Adrenal gland (tissue), 12 donors: ENCODE data around the gene RAB10. TPM values are rescaled to one million over a fixed set of nuclear protein-coding genes. Genes with fewer than 3 reads are reported as not detected.

ENCODE experiments used
- DNase-seq, 7 donors: peaks; one replicate each; pipeline ENCODE4 v3.0.0-alpha.2; 2019 to 2020
- H3K27ac ChIP-seq, 5 donors: fragments of 200-600 bp; sonication (generic) in 4 of 5; 1 replicate in 3 of 5; 2 replicates in 2 of 5; pipeline versions ENCODE4 v1.5.1 to v1.8.0; 2016 to 2020; ENCODE audit warnings: mild to moderate bottlenecking in 1 of 5
- H3K27me3 ChIP-seq: fragments of 200-600 bp; 2 replicates; pipeline ENCODE4 v1.8.0; 2021
- H3K36me3 ChIP-seq, 2 donors: fragments of 200-600 bp; replicated peaks in 1 of 2; 1 replicate in 1 of 2; 2 replicates in 1 of 2; pipeline versions ENCODE4 v1.5.1 to v1.8.0; 2018 to 2022
- H3K4me1 ChIP-seq, 2 donors: fragments of 200-600 bp; replicated peaks in 1 of 2; 1 replicate in 1 of 2; 2 replicates in 1 of 2; pipeline versions ENCODE4 v1.5.1 to v1.8.0; 2018 to 2021
- H3K4me3 ChIP-seq, 4 donors: fragments of 200-600 bp; sonication (generic) in 3 of 4; one replicate each; pipeline ENCODE4 v1.5.1; 2016 to 2018
- H3K9me3 ChIP-seq, 3 donors: fragments of 200-600 bp; sonication (generic) in 1 of 3; replicated peaks in 1 of 3; 1 replicate in 2 of 3; 2 replicates in 1 of 3; pipeline versions ENCODE4 v1.5.1 to v1.8.0; 2016 to 2021
- POLR2A ChIP-seq, 2 donors: fragments of 450-650 bp; IDR thresholded peaks; one replicate each; pipeline ENCODE4 v1.6.1; 2017; ENCODE audit warnings: antibody characterized with exemption in 2 of 2, mild to moderate bottlenecking in 2 of 2, moderate library complexity in 1 of 2
- WGBS, 4 donors: extraction: QIAGEN DNeasy Blood & Tissue Kit in 2 of 4; methylation state at CpG; one replicate each; pipeline versions ENCODE4 v1.1.5 to v1.1.7; 2013 to 2017; 5-methylcytosine and 5-hydroxymethylcytosine counted together
- intact Hi-C, 2 donors: fragments of 100-400 bp; cut with DNase I; formaldehyde crosslinking; loops; one replicate each; pipeline versions ENCODE4 v1.14.1 to v1.15.0; 2022 to 2023
- polyA plus RNA-seq, 3 donors: library from polyadenylated mRNA; stranded (reverse); fragments of 200-250 nt in 2 of 3; fragments of 350-450 nt in 1 of 3; fragmentation: Illumina TruSeq in 1 of 3; extraction: RNeasy Lipid Tissue Mini Kit (QIAGEN cat#74804) in 1 of 3; gene quantifications; one replicate each; pipeline ENCODE4 v1.2.3, GENCODE V29; 2013 to 2014
- total RNA-seq, 9 donors: library from RNA; depleted of rRNA in 4 of 9; stranded (reverse); fragments of >200 nt in 4 of 9; fragments of 120-200 nt in 1 of 9; fragmentation: NEBNext Ultra II Directional in 1 of 9; extraction: Animal tissue kit (Norgen Biotek cat#: 25700) in 1 of 9; gene quantifications; one replicate each; pipeline versions ENCODE4 v1.1.0 to v1.2.4, GENCODE V29; 2013 to 2023
- TF ChIP-seq, protein P1 (sequence below), 6 experiments: fragments of 450-650 bp in 4 of 6; fragments of 200-600 bp in 2 of 6; sonication (generic) in 1 of 6; IDR thresholded peaks; 1 replicate in 5 of 6; 2 replicates in 1 of 6; pipeline versions ENCODE4 v1.5.1 to v1.8.0; 2016 to 2021; ENCODE audit warnings: antibody characterized with exemption in 6 of 6, mild to moderate bottlenecking in 2 of 6, moderate library complexity in 1 of 6
- donor health status: healthy with polysubstance abuse.
- donor health status: Bipolar disorder and iron deficiency.
- donor health status: DM: yes; HTN: yes; CAD: no.
- donor health status: DM: no; HTN: no; CAD: no.
- donor health status: DM: no; HTN: no; CAD: no.
- donor health status: DM: yes; HTN: yes; CAD: no.

Gene RAB10
- total and polyA plus RNA-seq, 12 donors: 31.8 to 369 (median 153) TPM

DNA sequence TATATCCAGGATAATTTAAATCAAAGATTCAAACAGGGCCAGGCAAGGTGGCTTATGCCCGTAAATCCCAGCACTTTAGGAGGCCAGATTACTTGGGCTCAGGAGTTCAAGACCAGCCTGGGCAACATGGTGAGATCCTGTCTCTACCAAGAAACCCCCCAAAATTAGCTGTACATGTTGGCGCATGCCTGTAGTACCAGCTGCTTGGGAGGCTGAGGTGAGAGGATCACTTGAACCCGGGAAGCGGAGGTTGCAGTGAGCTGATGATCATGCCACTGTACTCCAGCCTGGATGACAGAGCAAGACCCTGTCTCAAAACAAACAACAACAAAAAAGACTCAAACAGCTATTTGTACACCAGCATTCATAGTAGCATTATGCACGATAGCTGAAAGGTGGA lies 9.2 kb downstream of the RAB10 start:
- no peaks in the 10 kb centered on the region for H3K9me3 ChIP-seq
- WGBS, 4 donors: 85 to 97% (median 94%) methylated on average over 5 of the region's 5 CpGs
- H3K27ac ChIP-seq: no peak overlapping the region
- no peaks in the 10 kb centered on the region for H3K27me3 ChIP-seq
- peaks cover 0 to 16% of the 10 kb centered on the region in 2 donors for H3K36me3 ChIP-seq
- DNase-seq: no peak
- no peak for TF ChIP-seq POLR2A (IDR thresholded peaks at IDR 0.05)
- TF ChIP-seq, protein P1, sequence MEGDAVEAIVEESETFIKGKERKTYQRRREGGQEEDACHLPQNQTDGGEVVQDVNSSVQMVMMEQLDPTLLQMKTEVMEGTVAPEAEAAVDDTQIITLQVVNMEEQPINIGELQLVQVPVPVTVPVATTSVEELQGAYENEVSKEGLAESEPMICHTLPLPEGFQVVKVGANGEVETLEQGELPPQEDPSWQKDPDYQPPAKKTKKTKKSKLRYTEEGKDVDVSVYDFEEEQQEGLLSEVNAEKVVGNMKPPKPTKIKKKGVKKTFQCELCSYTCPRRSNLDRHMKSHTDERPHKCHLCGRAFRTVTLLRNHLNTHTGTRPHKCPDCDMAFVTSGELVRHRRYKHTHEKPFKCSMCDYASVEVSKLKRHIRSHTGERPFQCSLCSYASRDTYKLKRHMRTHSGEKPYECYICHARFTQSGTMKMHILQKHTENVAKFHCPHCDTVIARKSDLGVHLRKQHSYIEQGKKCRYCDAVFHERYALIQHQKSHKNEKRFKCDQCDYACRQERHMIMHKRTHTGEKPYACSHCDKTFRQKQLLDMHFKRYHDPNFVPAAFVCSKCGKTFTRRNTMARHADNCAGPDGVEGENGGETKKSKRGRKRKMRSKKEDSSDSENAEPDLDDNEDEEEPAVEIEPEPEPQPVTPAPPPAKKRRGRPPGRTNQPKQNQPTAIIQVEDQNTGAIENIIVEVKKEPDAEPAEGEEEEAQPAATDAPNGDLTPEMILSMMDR (IDR thresholded peaks at IDR 0.05): no peak
- H3K4me1 ChIP-seq: peaks cover 19 to 48% of the 10 kb centered on the region in 2 donors
- intact Hi-C loops: no loop called here
- no peak overlapping the region for H3K4me3 ChIP-seq

DNA sequence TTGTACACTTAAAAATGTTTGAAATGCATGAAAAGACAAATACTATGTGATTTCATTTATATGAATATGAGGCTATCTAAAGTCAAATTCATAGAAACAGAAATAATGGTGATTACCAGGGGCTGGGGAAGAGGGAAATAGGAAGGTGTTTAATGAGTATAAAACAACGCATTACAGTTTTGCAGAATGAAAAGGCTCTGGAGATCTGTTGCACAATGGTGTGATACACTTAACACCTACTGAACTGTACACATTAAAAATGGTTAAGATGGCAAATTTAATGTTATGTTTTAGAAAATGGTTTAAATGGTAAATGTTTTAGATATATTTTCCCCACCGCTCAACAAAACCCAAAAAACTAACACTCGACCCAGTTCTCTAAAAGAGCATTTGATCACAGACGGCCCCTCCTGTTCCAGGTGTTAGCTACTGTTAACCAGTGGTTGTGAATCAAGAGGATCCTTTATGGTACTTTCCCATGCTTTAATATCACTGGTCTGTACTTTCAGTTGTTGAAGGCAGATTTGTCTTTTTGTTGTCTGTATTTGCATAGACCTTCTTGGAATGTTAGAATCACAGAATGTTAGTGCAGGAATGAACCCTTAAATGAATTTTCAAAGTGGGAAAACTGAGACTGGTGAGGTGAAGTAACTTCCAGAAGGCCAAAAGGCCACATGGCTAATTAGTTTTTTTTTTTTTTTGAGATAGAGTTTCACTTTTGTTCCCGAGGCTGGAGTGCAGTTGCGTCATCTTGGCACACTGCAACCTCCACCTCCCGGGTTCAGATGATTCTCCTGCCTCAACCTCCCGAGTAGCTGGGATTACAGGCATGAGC lies 10.2 kb downstream of the RAB10 start:
- Histone ChIP-seq H3K27ac (peak overlapping the region in 3 of 5 donors; percentile 43 to 73 (median 55)), H3K36me3 (peaks cover 0 to 14% of the 10 kb centered on the region in 2 donors), H3K4me1 (peaks cover 19 to 50% of the 10 kb centered on the region in 2 donors), H3K27me3 (no peaks in the 10 kb centered on the region), H3K9me3 (no peaks in the 10 kb centered on the region), H3K4me3 (peak overlapping the region in 1 of 4 donors; percentile 35)
- intact Hi-C loops: no loop called here
- peak; percentile 51 to 81 (median 71) for DNase-seq
- TF ChIP-seq POLR2A (IDR thresholded peaks at IDR 0.05): no peak
- TF ChIP-seq, protein P1 (IDR thresholded peaks at IDR 0.05): no peak
- WGBS, 4 donors: 34 to 39% (median 36%) methylated on average over 8 of the region's 8 CpGs

DNA sequence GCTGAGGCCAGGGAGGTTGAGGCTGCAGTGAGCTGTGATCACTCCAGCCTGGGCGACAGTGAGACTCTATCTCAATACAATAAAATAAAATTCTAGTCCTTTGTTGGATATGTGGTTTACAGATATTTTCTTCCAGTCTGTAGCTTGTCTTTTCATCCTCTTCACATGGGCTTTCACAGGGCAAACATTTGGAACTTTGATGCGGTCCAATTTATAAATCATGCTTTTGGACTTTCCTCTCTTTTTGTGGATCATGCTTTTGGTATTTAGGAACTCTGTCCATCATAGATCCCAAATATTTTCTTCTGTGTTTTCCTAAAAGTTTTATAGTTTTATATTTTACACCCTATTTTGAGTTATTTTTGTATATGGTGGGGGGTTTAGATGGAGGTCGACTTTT lies 14.9 kb downstream of the RAB10 start:
- TF ChIP-seq, protein P1 (IDR thresholded peaks at IDR 0.05): no peak
- TF ChIP-seq POLR2A (IDR thresholded peaks at IDR 0.05): no peak
- H3K27me3 ChIP-seq: no peaks in the 10 kb centered on the region

DNA sequence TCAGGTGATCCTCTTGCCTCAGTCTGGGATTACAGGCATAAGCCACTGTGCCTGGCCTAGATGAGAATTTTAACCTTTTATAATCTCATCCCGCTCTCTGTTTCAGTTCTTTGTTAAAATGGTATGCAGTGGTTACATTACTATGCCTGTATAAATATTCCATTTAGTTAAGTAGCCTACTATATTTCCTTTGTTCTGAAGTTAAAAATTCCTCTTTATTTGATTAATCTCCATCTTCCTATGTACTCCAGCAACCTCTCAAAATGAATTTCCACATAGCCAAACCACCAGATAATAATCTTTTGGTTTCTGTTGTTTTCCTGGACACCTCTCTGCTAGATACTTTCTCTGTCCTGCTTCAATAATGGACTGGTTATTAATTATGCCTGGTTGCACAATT lies 15.8 kb downstream of the RAB10 start:
- no peak for DNase-seq
- Histone ChIP-seq H3K36me3 (no peaks in the 10 kb centered on the region), H3K27ac (no peak overlapping the region), H3K4me3 (no peak overlapping the region), H3K4me1 (peaks cover 12 to 46% of the 10 kb centered on the region in 2 donors), H3K9me3 (no peaks in the 10 kb centered on the region), H3K27me3 (no peaks in the 10 kb centered on the region)
- TF ChIP-seq POLR2A (IDR thresholded peaks at IDR 0.05): no peak
- TF ChIP-seq, protein P1 (IDR thresholded peaks at IDR 0.05): no peak
- 96 to 100% (median 100%) methylated on average over 1 of the region's 1 CpG for WGBS, 4 donors
- intact Hi-C loops: no loop called here

More for the DNA sequence above, 14.9 kb downstream of the RAB10 start:
- H3K4me1 ChIP-seq: peaks cover 20 to 50% of the 10 kb centered on the region in 2 donors
- H3K36me3 ChIP-seq: no peaks in the 10 kb centered on the region
- no peak overlapping the region for H3K27ac ChIP-seq
- WGBS, 4 donors: 65 to 93% (median 79%) methylated on average over 3 of the region's 3 CpGs
- intact Hi-C loops: no loop called here
- DNase-seq: no peak
- H3K9me3 ChIP-seq: no peaks in the 10 kb centered on the region
- no peak overlapping the region for H3K4me3 ChIP-seq
